ENCODE measurements around the gene IFNGR2. TPM values are rescaled to one million over a fixed set of nuclear protein-coding genes. Genes with fewer than 3 reads are reported as not detected.

Gene IFNGR2
- total and polyA plus RNA-seq, 2 of the 8 experiments (the other 6 are each of a cell fraction or from before 2014, with no cell fraction given) = 36.0 to 46.4 TPM

DNA sequence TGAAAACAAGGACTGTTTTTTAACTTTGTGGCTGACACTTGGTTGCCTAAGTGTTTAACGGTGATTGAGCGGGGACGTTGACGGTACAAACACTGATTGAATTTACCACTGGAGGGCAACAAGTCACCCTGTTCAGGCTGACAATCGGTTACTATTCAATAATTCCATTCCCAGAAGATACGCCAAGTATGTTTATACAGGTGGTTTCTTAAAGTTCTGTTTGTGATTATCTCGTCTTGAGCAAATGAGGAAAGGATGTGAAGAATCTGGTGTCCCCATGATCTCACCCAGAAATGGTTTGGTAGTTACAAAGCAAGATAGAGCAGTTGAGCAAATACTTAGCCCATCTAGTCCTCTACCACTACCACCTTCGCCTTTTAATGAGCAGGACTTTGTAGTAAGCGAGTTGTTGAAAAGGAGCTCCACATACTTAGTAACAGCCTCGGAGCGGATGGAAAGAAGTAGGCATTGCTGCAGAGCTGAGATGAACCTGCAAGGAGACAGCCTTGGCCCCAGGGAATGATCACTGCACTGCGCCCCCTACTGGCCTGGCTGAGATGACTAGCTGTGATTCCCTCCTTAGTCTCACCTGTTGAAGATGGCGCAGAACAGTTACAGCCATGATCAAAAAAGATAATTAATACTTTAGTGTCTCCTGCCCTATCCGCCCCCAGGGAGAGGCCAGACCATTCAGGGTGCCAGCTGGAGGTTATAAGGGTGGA, 42.2 kb upstream of the IFNGR2 start (continued):
- TF ChIP-seq SP4 (IDR thresholded peaks at IDR 0.05; ENCODE audit: low read length) (no peak), NANOG (IDR thresholded peaks at IDR 0.05; ENCODE audit: insufficient read depth, low read depth, low read length, poor library complexity, severe bottlenecking) (no peak)
